GM12878 (cell line): Measurements from ENCODE around the gene CDR2. TPM values are rescaled to one million over a fixed set of nuclear protein-coding genes. Genes with fewer than 3 reads are reported as not detected.

Source experiments
- BHLHE40 ChIP-seq, 2 experiments: fragments of 450-650 bp in 1 of 2; IDR thresholded peaks; 2 replicates each; pipeline ENCODE4 v1.6.1; 2011 to 2017; ENCODE audit warnings: low read depth in 2 of 2, borderline replicate concordance in 1 of 2, improper control_type of control experiment in 1 of 2, low read length in 1 of 2, mild to moderate bottlenecking in 1 of 2
- BRCA1 ChIP-seq: IDR thresholded peaks from 2 replicates; pipeline ENCODE4 v1.6.1; 2011; ENCODE audit warnings: low read depth, low read length, improper control_type of control experiment
- CBFB ChIP-seq: IDR thresholded peaks from 2 replicates; pipeline ENCODE4 v1.6.1; 2016; ENCODE audit warnings: antibody characterized with exemption, low read depth
- CEBPB ChIP-seq, 2 experiments: fragments of 150-350 bp in 1 of 2; IDR thresholded peaks; 2 replicates each; pipeline ENCODE4 v1.6.1; 2012 to 2014; ENCODE audit warnings: low read depth in 2 of 2, low read length in 2 of 2, borderline replicate concordance in 1 of 2, inconsistent platforms in 1 of 2
- CHD1 ChIP-seq: IDR thresholded peaks from 2 replicates; pipeline ENCODE4 v1.6.1; 2012; ENCODE audit warnings: low read depth, low read length, improper control_type of control experiment
- CREB1 ChIP-seq: IDR thresholded peaks from 2 replicates; pipeline ENCODE4 v1.6.1; 2012; ENCODE audit warnings: low read depth, mild to moderate bottlenecking, inconsistent platforms
- DPF2 ChIP-seq: fragments of 450-650 bp; IDR thresholded peaks from 2 replicates; pipeline ENCODE4 v1.6.1; 2017; ENCODE audit warnings: mild to moderate bottlenecking
- FOXK2 ChIP-seq: fragments of 450-650 bp; IDR thresholded peaks from 2 replicates; pipeline ENCODE4 v1.6.1; 2017; ENCODE audit warnings: mild to moderate bottlenecking, moderate library complexity
- HDAC2 ChIP-seq: fragments of 200-600 bp; sonication (generic); IDR thresholded peaks from 2 replicates; pipeline ENCODE4 v1.6.1; 2017
- IRF5 ChIP-seq: fragments of 450-650 bp; IDR thresholded peaks from 2 replicates; pipeline ENCODE4 v1.6.1; 2017; ENCODE audit warnings: borderline replicate concordance
- NFYA ChIP-seq: IDR thresholded peaks from 2 replicates; pipeline ENCODE4 v1.6.1; 2011; ENCODE audit warnings: low read depth, mild to moderate bottlenecking, low read length, improper control_type of control experiment, borderline replicate concordance
- NRF1 ChIP-seq: conservative IDR thresholded peaks from 2 replicates; pipeline ENCODE4 v1.6.1; 2011; ENCODE audit warnings: mild to moderate bottlenecking, low read depth, low read length, improper control_type of control experiment
- PML ChIP-seq: IDR thresholded peaks from 2 replicates; pipeline ENCODE4 v1.6.1; 2012; ENCODE audit warnings: low read length, inconsistent platforms
- POLR2AphosphoS2 ChIP-seq: IDR thresholded peaks from 2 replicates; pipeline ENCODE4 v1.6.1; 2011; ENCODE audit warnings: low read depth, mild to moderate bottlenecking, low read length, improper control_type of control experiment, moderate library complexity
- RAD51 ChIP-seq: fragments of 450-650 bp; IDR thresholded peaks from 2 replicates; pipeline ENCODE4 v1.6.1; 2016; ENCODE audit warnings: moderate library complexity, mild to moderate bottlenecking, inconsistent platforms
- RBBP5 ChIP-seq: fragments of 200-600 bp; sonication (generic); conservative IDR thresholded peaks from 2 replicates; pipeline ENCODE4 v1.6.1; 2016
- RUNX3 ChIP-seq: IDR thresholded peaks from 2 replicates; pipeline ENCODE4 v1.6.1; 2012; ENCODE audit warnings: low read length, inconsistent platforms
- SMAD1 ChIP-seq: fragments of 450-650 bp; IDR thresholded peaks from 2 replicates; pipeline ENCODE4 v1.6.1; 2018; ENCODE audit warnings: mild to moderate bottlenecking, low read depth; ENCODE audit not compliant: partially characterized antibody
- SMC3 ChIP-seq: IDR thresholded peaks from 2 replicates; pipeline ENCODE4 v1.6.1; 2011; ENCODE audit warnings: low read length, improper control_type of control experiment, borderline replicate concordance
- STAT3 ChIP-seq: IDR thresholded peaks from 2 replicates; pipeline ENCODE4 v1.6.1; 2011; ENCODE audit warnings: low read depth, low read length, improper control_type of control experiment
- ZBTB40 ChIP-seq: fragments of 450-650 bp; IDR thresholded peaks from 2 replicates; pipeline ENCODE4 v1.6.1; 2016; ENCODE audit warnings: mild to moderate bottlenecking, moderate library complexity, borderline replicate concordance
- ZNF384 ChIP-seq: IDR thresholded peaks from 2 replicates; pipeline ENCODE4 v1.6.1; 2012; ENCODE audit warnings: low read depth, mild to moderate bottlenecking, low read length, improper control_type of control experiment, borderline replicate concordance
- polyA plus RNA-seq, 11 experiments: library from polyadenylated mRNA; depleted of rRNA in 4 of 11; unstranded in 6 of 11; stranded (reverse) in 5 of 11; fragments of >200 nt; fragmentation: Nextera tagmentation in 4 of 11; fragmentation: Illumina TruSeq in 1 of 11; extraction: Ambion mirVana in 4 of 11; extraction: Trizol in 1 of 11; gene quantifications; 1 replicate in 1 of 11; 2 replicates in 10 of 11; pipeline versions ENCODE4 v1.2.1 to v1.2.3, GENCODE V29; 2011 to 2016; ENCODE audit warnings: inconsistent platforms in 2 of 11, missing spikeins in 2 of 11, low read depth in 1 of 11
- total RNA-seq, 4 experiments: library from RNA; depleted of rRNA in 3 of 4; stranded (reverse); fragments of >200 nt in 3 of 4; fragmentation: Illumina TruSeq in 1 of 4; extraction: Trizol in 1 of 4; gene quantifications; 2 replicates each; pipeline versions ENCODE4 v1.2.1 to v1.2.3, GENCODE V29; 2013 to 2021
- TF ChIP-seq, protein P1 (sequence below): fragments of 450-650 bp; IDR thresholded peaks from 2 replicates; pipeline ENCODE4 v1.6.1; 2017; ENCODE audit warnings: mild to moderate bottlenecking, low read depth, inconsistent platforms; ENCODE audit not compliant: poor library complexity, severe bottlenecking

The CDR2 gene
- total and polyA plus RNA-seq, 10 of the 15 experiments (the other 5 are each of a cell fraction or from before 2014, with no cell fraction given) = 4.8 to 24.3 (median 19.2) TPM

DNA sequence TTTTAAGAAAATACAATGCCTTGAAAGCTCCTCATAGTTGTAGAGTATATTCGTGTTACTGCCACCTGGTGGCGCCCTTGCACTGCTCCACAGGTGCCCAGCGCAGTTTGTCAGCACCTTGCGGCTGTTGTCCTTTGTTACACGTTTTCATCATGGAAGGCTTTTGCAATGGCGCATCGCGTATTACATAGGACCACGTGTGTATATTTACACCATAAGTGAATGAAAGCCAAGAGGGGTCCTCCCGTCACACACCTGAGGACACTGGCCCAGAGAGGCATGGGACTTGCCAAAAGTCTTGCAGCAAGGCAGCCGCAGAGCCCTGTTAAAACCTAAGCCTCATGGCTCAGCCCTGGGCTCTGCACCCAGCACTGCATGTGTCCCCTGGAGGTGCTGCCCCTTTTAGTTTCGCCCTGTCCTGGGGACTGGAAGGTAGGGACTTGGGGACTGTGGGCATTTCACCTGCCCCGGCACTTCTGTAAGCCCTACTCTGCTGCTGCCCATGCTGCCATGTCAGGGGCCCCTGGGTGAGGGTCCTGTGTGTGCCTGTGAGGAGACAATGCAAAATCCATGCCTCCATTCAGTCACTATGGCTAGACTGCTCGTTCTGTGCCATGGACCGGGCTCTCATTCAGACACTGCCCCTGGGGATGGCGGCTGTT lies 52.9 kb downstream of the CDR2 start (continued):
- no peak for TF ChIP-seq RBBP5
- TF ChIP-seq, protein P1, sequence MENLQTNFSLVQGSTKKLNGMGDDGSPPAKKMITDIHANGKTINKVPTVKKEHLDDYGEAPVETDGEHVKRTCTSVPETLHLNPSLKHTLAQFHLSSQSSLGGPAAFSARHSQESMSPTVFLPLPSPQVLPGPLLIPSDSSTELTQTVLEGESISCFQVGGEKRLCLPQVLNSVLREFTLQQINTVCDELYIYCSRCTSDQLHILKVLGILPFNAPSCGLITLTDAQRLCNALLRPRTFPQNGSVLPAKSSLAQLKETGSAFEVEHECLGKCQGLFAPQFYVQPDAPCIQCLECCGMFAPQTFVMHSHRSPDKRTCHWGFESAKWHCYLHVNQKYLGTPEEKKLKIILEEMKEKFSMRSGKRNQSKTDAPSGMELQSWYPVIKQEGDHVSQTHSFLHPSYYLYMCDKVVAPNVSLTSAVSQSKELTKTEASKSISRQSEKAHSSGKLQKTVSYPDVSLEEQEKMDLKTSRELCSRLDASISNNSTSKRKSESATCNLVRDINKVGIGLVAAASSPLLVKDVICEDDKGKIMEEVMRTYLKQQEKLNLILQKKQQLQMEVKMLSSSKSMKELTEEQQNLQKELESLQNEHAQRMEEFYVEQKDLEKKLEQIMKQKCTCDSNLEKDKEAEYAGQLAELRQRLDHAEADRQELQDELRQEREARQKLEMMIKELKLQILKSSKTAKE = no peak
- TF ChIP-seq CEBPB (IDR thresholded peaks at IDR 0.05; ENCODE audit: borderline replicate concordance in 1 of 2, low read depth in 2 of 2, low read length in 2 of 2) = no peak
- no peak for TF ChIP-seq STAT3
- no peak for TF ChIP-seq NFYA
- no peak for TF ChIP-seq NRF1
- TF ChIP-seq CREB1 = peak; percentile 44; the same call in 1 of the 2 replicates
- no peak for TF ChIP-seq BRCA1
- TF ChIP-seq SMC3 = peak; percentile 88
- TF ChIP-seq ZBTB40 = no peak
- TF ChIP-seq HDAC2 = no peak
- no peak for TF ChIP-seq CHD1
- TF ChIP-seq FOXK2 = no peak
- TF ChIP-seq RUNX3 = peak; percentile 7; the same call in 1 of the 2 replicates
- TF ChIP-seq DPF2 = no peak
- TF ChIP-seq IRF5 = no peak
- TF ChIP-seq CBFB = no peak
- no peak for TF ChIP-seq ZNF384
- TF ChIP-seq SMAD1 = no peak
- no peak for TF ChIP-seq POLR2AphosphoS2
- TF ChIP-seq PML = no peak
- no peak; a peak in 1 of 4 replicates for TF ChIP-seq BHLHE40 (IDR thresholded peaks at IDR 0.05; ENCODE audit: borderline replicate concordance in 1 of 2, low read depth in 2 of 2, low read length in 1 of 2)
- no peak for TF ChIP-seq RAD51
